Activated naive CD8-positive, alpha-beta T cell treated with anti-CD3 and anti-CD28 coated beads, Interleukin-2, amount 50 U/mL, for 24 hours (primary cell): ENCODE results near the gene MRPS26.
"Not testable (repeated sequence)": the region's sequence is repeated elsewhere in the genome, so short reads cannot be mapped to it uniquely, and the experiment has no call there.

Experiments
- ATAC-seq: fragments of 150-1000 bp; cut with Tn5 transposase; one replicate; pipeline ENCODE4 v1.10.0; 2021
- DNase-seq: peaks from one replicate; pipeline ENCODE4 v3.0.0; 2021
- H3K27ac Mint-ChIP-seq: one replicate; pipeline ENCODE4 v1.8.0; 2021; ENCODE audit warnings: mild to moderate bottlenecking, mixed read lengths
- H3K27me3 Mint-ChIP-seq: one replicate; pipeline ENCODE4 v1.8.0; 2021; ENCODE audit warnings: mixed read lengths
- H3K36me3 Mint-ChIP-seq: one replicate; pipeline ENCODE4 v1.8.0; 2021; ENCODE audit warnings: low read depth, mixed read lengths
- H3K4me1 Mint-ChIP-seq: one replicate; pipeline ENCODE4 v1.8.0; 2021; ENCODE audit warnings: mixed read lengths
- H3K4me3 Mint-ChIP-seq: one replicate; pipeline ENCODE4 v1.8.0; 2021; ENCODE audit warnings: mild to moderate bottlenecking, moderate library complexity, mixed read lengths
- H3K9me3 Mint-ChIP-seq: one replicate; pipeline ENCODE4 v1.8.0; 2021; ENCODE audit warnings: mixed read lengths

Gene MRPS26

DNA sequence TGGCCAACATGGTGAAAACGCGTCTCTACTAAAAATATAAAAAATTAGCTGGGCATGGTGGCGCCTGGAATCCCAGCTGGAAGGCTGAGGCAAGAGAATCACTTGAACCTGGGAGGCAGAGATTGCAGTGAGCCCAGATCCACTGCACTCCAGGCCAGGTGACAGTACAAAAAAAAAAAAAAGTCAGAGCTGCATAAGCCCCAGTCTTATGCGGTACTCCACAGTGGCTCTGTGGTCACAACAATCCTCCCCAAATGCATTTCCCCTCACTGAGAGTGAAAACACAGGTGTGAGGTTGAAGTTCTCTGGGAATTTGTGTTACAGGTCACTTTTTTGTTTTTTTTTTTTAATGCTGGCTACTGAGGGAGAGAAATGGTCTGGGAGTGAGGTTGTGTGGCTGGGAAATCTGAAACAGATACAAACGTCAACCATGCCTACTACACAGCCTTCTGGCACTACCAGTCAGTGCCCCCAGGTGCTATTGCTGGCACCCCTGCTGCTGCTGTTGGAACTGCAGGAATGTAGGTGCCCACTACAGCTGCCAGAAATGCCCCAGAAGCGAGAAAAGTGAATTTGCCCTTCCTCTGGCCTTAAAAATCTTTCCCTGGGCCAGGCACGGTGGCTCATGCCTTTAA lies 5.7 kb downstream of the MRPS26 start:
- Mint-ChIP-seq H3K27me3 (no peaks in the 10 kb centered on the region), H3K4me1 (peaks cover 13% of the 10 kb centered on the region), H3K27ac (no peak overlapping the region), H3K9me3 (no peaks in the 10 kb centered on the region), H3K4me3 (no peak overlapping the region), H3K36me3 (peaks cover 23% of the 10 kb centered on the region)
- DNase-seq (no peak), ATAC-seq (no peak)

DNA sequence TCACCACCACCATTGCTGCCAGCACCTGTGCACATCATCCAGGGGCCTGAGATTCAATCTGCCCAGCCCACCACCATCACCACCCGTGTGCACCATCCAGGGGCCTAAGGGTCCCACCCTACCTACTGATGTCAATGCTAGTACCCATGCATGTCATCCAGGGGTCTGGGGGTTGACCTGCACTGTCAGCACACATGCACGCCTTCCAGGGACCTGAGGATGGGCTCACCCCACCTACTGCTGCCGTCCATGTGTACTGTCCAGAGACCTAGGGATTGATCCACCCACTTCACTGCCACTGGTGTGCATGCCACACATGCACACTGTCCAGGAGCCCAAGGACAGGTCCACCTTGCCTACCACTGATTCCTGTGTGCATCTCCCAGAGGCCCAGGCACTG lies 13.6 kb downstream of the MRPS26 start:
- H3K9me3 Mint-ChIP-seq, result no peaks in the 10 kb centered on the region
- no peak overlapping the region for H3K4me3 Mint-ChIP-seq
- no peaks in the 10 kb centered on the region for H3K36me3 Mint-ChIP-seq
- peaks cover 6% of the 10 kb centered on the region for H3K4me1 Mint-ChIP-seq
- DNase-seq (no peak), ATAC-seq (no peak)
- H3K27me3 Mint-ChIP-seq, result no peaks in the 10 kb centered on the region
- no peak overlapping the region for H3K27ac Mint-ChIP-seq

DNA sequence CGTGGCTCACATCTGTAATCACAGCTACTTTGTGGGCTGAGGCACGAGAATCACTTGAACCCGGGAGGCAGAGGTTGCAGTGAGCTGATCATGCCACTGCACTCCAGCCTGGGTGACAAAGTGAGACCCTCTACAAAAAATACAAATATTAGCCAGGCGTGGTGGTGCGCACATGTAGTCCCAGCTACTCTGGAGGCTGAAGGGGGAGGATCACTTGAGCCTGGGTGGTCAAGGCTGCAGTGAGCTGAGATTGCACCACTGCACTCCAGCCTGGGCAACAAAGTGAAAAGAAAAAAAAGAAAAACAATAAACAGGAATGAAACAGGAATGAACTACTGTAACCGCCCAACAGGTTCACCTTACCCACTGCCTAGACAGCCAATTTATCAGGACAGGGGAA lies 18.3 kb downstream of the MRPS26 start:
- H3K9me3 Mint-ChIP-seq, H3K4me3 Mint-ChIP-seq, DNase-seq, H3K36me3 Mint-ChIP-seq, ATAC-seq, H3K4me1 Mint-ChIP-seq, H3K27ac Mint-ChIP-seq, H3K27me3 Mint-ChIP-seq: not testable (repeated sequence)

DNA sequence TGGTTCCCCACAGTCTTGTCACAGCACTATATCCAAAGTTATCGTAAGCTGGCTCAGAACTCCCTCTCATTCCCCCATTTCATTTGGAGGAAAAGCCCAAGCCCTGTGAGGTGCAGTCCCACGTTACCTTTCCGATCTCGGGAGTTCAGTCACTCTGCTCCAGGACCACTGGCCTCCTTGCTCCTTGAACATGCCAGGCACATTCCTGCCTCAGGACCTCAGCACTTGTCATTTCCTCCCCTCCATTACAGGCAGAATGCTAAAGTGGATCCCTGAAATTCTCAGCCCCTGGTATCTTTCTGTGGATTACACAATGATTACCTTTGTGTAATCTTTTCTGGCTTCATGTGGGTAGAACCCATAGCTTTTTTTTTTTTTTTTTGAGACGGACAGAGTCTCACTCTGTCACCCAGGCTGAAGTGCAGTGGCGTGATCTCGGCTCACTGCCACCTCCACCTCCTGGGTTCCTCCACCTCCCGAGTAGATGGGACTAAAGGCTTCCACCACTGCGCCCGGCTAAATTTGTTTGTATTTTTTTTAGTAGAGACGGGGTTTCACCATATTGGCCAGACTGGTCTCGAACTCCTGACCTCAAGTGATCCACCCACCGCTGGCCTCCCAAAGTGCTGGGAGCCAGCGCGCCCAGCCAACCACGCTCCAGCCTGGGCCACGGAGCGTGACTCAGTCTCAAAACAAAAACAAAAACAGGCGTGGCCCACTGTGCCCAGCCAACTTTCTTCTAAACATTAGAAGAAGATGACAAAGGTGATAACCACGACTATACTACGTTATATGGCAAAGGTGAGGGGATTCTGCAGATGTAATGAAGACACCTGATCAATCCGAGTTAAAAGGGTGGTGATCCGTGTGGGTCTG lies 21.5 kb downstream of the MRPS26 start:
- no peak for DNase-seq
- peaks cover 2% of the 10 kb centered on the region for H3K27me3 Mint-ChIP-seq
- peaks cover 16% of the 10 kb centered on the region for H3K4me1 Mint-ChIP-seq
- no peak overlapping the region for H3K27ac Mint-ChIP-seq
- no peaks in the 10 kb centered on the region for H3K9me3 Mint-ChIP-seq
- no peak overlapping the region for H3K4me3 Mint-ChIP-seq
- no peak for ATAC-seq
- no peaks in the 10 kb centered on the region for H3K36me3 Mint-ChIP-seq

DNA sequence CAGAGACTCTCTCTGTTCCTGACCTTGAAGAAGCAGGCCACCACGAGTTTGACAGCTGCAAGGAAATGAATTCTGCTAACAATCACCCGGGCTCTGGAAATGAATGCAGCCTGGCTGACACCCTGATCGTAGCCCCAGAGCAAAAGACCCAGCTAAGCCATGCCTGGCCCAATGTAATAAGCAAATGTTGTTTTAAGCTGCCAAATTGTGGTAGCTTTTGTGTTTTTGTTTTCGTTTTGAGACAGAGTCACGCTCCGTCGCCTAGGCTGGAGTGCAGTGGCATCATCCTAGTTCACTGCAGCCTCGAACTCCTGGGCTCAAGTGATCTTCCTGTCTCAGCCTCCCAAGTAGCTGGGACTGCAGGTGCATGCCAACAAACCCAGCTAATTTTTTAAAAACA lies 22.2 kb downstream of the MRPS26 start:
- no peaks in the 10 kb centered on the region for H3K9me3 Mint-ChIP-seq
- DNase-seq (no peak), ATAC-seq (no peak)
- H3K4me3 Mint-ChIP-seq, result no peak overlapping the region
- peaks cover 3% of the 10 kb centered on the region for H3K27me3 Mint-ChIP-seq
- peaks cover 20% of the 10 kb centered on the region for H3K4me1 Mint-ChIP-seq
- H3K27ac Mint-ChIP-seq, result no peak overlapping the region
- H3K36me3 Mint-ChIP-seq, result no peaks in the 10 kb centered on the region

DNA sequence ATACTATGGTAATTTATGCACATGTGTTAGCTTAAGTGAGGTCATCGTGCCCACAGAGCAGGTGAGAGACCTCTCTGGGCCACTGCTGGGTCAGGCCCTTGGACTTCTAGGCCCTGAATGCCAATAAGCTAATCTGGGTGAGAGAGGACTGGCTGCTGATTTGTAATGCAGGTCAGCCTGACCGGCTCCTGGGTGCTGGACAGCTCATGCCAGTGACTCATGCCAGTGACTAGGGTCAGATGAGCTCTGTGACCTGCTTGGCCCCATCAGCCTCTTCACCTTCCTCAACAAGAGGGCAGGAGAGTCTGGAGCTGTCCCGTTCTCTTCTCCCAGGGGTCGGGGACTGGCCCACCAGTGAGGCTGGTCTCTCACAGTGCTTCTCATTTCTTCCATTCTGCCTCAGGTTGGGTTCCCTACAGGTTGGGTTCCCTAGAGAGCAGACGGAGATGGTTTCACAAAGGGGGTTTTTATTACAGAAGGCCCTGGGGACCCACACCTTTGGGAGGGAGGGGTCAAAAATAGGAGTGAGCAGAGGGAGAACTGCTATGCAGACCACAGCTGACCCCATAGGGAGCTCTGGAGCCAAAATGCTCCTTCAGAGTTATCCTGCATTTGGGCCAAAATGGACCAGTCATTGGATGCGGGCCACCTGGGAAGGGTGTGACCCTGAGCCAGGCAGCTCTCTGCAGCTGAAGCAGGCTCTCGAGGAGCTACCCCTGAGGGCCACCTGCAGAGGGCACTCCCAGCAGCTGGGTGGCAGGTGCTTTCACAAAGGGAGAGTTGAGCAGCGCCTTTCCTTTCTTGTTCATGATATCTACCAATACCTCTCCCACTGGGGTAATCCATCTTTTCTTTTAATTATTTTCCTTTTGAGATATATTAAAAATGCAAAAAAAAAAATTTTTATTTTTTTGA lies 23.4 kb downstream of the MRPS26 start:
- DNase-seq, result no peak
- Mint-ChIP-seq H3K4me3 (no peak overlapping the region), H3K27ac (no peak overlapping the region)

DNA sequence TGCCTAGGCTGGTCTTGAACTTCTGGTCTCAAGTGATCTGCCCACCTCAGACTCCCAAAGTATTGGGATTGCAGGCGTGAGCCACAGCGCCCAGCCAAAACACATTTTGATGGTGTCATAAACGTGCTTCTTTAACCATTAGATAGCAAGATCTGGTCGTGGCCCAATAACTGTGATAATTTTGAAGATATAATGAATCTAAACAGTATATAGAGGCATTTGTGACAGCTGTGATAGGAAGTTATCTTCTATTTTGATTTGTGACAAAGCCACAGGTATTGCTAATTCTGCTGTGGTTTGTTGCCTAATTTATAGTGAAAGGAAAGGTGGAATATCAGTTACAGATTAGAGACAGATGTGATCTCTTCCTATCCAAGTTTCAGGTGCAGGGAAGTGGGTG lies 24.9 kb downstream of the MRPS26 start:
- H3K4me3 Mint-ChIP-seq, result peak overlapping the region; percentile 27
- peaks cover 6% of the 10 kb centered on the region for H3K27me3 Mint-ChIP-seq
- H3K27ac Mint-ChIP-seq, result no peak overlapping the region
- no peaks in the 10 kb centered on the region for H3K9me3 Mint-ChIP-seq
- no peaks in the 10 kb centered on the region for H3K36me3 Mint-ChIP-seq
- ATAC-seq, result no peak
- no peak for DNase-seq
- H3K4me1 Mint-ChIP-seq, result peaks cover 15% of the 10 kb centered on the region

More for the DNA sequence above, 23.4 kb downstream of the MRPS26 start:
- peaks cover 18% of the 10 kb centered on the region for H3K4me1 Mint-ChIP-seq
- ATAC-seq, result peak; percentile 50
- H3K9me3 Mint-ChIP-seq, result no peaks in the 10 kb centered on the region
- no peaks in the 10 kb centered on the region for H3K36me3 Mint-ChIP-seq
- peaks cover 3% of the 10 kb centered on the region for H3K27me3 Mint-ChIP-seq

DNA sequence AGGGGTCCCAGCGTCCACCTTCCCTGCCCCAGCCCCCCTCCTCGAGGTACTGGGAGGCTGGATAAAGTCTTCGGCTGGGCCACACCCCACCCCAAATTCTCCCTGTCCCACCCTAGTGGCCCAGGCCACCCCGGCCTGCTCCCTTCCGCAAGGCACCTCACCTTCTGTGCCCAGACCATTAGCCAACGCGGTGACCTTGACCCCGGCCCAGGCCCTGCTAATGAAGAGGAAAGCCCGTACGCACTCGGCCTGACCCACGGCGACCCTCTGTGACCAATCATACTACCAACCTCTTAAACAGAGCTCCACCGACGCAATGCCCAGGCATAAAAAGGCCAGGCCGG lies 25.4 kb downstream of the MRPS26 start:
- H3K4me1 Mint-ChIP-seq, result peaks cover 15% of the 10 kb centered on the region
- ATAC-seq, result no peak
- no peak for DNase-seq
- peak overlapping the region; percentile 33 for H3K4me3 Mint-ChIP-seq
- no peaks in the 10 kb centered on the region for H3K36me3 Mint-ChIP-seq
- H3K9me3 Mint-ChIP-seq, result no peaks in the 10 kb centered on the region
- no peak overlapping the region for H3K27ac Mint-ChIP-seq
- H3K27me3 Mint-ChIP-seq, result peaks cover 6% of the 10 kb centered on the region

DNA sequence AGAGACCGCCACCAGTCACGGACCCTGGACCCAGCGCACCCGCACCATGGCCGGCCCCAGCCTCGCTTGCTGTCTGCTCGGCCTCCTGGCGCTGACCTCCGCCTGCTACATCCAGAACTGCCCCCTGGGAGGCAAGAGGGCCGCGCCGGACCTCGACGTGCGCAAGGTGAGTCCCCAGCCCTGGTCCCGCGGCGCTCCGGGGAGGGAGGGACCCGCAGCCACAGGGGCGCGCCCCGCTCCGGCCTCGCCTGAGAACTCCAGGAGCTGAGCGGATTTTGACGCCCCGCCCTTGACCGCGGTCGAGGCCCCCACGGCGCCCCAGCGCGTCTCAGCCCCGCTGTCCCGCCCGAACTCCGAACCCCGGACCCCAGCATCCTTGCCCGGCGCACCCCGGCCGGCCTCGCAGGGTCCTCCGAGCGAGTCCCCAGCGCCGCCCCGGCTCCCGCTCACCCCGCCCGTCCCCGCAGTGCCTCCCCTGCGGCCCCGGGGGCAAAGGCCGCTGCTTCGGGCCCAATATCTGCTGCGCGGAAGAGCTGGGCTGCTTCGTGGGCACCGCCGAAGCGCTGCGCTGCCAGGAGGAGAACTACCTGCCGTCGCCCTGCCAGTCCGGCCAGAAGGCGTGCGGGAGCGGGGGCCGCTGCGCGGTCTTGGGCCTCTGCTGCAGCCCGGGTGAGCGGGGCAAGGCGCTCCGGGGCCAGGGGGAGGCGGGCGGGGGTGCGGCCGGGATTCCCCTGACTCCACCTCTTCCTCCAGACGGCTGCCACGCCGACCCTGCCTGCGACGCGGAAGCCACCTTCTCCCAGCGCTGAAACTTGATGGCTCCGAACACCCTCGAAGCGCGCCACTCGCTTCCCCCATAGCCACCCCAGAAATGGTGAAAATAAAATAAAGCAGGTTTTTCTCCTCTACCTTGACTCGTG lies 26.0 kb downstream of the MRPS26 start, which contains the start of gene OXT:
Gene OXT (plus strand): TSS at position 11 of the 920 bp plus-strand sequence. CDS start 36 bp downstream, at position 47.
- ATAC-seq, result peak; percentile 74
- peak; percentile 67 for DNase-seq
- H3K36me3 Mint-ChIP-seq, result no peaks in the 10 kb centered on the region
- no peaks in the 10 kb centered on the region for H3K9me3 Mint-ChIP-seq
- H3K27me3 Mint-ChIP-seq, result peaks cover 6% of the 10 kb centered on the region
- H3K4me1 Mint-ChIP-seq, result peaks cover 17% of the 10 kb centered on the region
- H3K27ac Mint-ChIP-seq, result peak within 1 kb of the TSS; percentile 54
- peak within 1 kb of the TSS; percentile 61 for H3K4me3 Mint-ChIP-seq

DNA sequence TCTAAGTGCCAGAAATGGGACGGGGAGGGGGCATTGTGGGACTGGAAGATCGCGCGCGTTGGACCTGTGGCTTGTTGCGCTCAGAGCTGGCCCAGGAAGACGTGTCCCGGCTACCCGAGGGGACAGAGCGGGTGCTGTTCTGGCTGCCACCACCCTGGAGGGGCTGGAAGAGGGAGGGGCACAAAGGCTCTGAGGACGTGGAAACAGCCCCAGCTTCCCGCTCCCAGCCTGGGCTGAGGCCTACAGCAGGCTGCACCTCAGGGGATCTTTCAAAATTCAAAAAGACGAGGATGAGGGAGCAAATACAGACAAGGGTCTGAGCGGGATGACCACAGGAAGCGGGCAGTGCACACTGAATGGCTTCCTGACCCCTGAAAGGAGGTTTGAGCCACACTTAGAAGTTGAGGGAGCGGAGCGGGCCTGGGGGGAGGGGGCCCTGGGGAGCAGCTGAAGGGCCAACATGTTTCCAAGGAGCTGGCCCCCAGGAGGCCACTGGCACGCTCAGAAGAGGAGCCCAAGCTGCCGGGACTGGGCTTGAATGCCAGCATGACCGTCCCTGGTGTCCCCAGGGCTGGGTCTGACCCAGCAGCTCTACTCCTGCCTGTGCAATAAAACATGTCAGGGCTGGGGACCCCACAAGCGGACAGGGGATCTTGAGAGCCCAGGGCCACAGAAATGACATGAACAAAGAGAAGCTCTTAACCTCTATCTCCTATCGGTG lies 26.8 kb downstream of the MRPS26 start:
- Mint-ChIP-seq H3K27me3 (peaks cover 6% of the 10 kb centered on the region), H3K4me1 (peaks cover 25% of the 10 kb centered on the region), H3K9me3 (no peaks in the 10 kb centered on the region), H3K4me3 (peak overlapping the region; percentile 61), H3K27ac (peak overlapping the region; percentile 54), H3K36me3 (no peaks in the 10 kb centered on the region)
- DNase-seq (no peak), ATAC-seq (no peak)

DNA sequence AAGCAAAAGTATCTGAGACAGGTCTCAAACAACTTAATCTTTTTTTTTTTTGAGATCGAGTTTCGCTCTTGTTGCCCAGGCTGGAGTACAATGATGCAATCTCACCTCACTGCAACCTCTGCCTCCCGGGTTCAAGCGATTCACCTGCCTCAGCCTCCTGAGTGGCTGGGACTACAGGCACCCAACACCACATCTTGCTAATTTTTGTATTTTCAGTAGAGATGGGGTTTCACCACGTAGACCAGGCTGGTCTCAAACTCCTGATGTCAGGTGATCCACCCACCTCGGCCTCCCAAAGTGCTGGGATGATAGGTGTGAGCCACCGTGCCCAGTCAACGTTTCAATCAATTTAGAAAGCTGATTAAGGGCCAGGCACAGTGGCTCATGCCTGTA lies 27.4 kb downstream of the MRPS26 start:
- not testable (repeated sequence) for H3K36me3 Mint-ChIP-seq, H3K9me3 Mint-ChIP-seq, H3K4me3 Mint-ChIP-seq, ATAC-seq, H3K27ac Mint-ChIP-seq, H3K27me3 Mint-ChIP-seq, DNase-seq
- peaks cover 28% of the 10 kb centered on the region for H3K4me1 Mint-ChIP-seq

DNA sequence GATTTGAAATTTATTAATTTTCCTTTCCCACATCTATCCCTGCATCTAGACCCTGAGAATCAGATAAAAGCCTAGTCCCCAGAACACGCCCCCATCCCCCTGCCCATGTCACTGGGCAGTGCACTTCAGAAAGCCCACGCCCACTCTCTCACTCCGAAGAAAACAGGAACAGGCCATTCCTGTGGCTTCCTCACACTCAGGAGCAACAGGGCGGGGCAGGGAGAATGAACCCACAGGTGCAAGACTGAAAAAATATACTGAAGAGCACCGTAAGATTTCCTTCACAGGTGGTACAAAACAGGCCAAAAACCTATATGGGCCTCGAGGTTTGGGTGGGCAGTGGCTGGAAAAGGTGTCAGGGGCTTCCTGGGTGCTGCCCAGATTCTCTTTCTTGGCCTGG lies 29.0 kb downstream of the MRPS26 start:
- ATAC-seq (no peak), DNase-seq (no peak)
- Mint-ChIP-seq H3K4me3 (no peak overlapping the region), H3K36me3 (no peaks in the 10 kb centered on the region), H3K27me3 (peaks cover 8% of the 10 kb centered on the region), H3K9me3 (no peaks in the 10 kb centered on the region), H3K4me1 (peaks cover 28% of the 10 kb centered on the region), H3K27ac (no peak overlapping the region)

DNA sequence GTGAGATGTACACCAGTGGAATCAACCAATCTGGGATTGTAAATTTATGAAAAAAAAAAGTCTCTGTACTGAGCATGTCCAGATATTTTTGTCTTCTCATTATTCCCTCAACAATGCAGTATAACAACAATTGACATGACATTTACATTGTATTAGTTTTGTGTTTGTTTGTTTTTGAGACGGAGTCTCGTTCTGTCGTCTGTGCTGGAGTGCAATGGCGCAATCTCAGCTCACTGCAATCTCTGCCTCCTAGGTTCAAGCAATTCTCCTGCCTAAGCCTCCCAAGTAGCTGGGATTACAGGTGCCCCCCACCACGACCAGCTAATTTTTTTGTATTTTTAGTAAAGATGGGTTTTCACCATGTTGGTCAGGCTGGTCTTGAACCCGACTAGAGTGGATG lies 29.5 kb downstream of the MRPS26 start:
- Mint-ChIP-seq H3K4me1 (peaks cover 28% of the 10 kb centered on the region), H3K27me3 (peaks cover 12% of the 10 kb centered on the region)
- H3K4me3 Mint-ChIP-seq, H3K36me3 Mint-ChIP-seq, H3K27ac Mint-ChIP-seq, DNase-seq, H3K9me3 Mint-ChIP-seq, ATAC-seq: not testable (repeated sequence)
